ENCODE data around the gene TMEM178B. TPM values are rescaled to one million over a fixed set of nuclear protein-coding genes. Genes with fewer than 3 reads are reported as not detected.
A peak's percentile ranks its signal among the peaks of the same experiment; 100 is the strongest.

Gene TMEM178B
- polyA plus RNA-seq, 4 donors = 0.21 to 0.76 (median 0.54) TPM

- no peak for DNase-seq (ENCODE audit: low read depth in 4 of 4, low spot score in 3 of 4)
Measured at GRCh38 chr7:141213226-141213625, 139.4 kb downstream of the TMEM178B start.

- DNase-seq (ENCODE audit: low read depth in 4 of 4, low spot score in 3 of 4) = no peak
Measured at GRCh38 chr7:141217938-141218337, 144.1 kb downstream of the TMEM178B start.

GRCh38 chr7:141218941-141219340 lies 145.1 kb downstream of the TMEM178B start:
- DNase-seq (ENCODE audit: low read depth in 4 of 4, low spot score in 3 of 4) = no peak

GRCh38 chr7:141220263-141220880 lies 146.5 kb downstream of the TMEM178B start:
- no peak for DNase-seq (ENCODE audit: low read depth in 4 of 4, low spot score in 3 of 4)

GRCh38 chr7:141221007-141221612 lies 147.2 kb downstream of the TMEM178B start:
- peak in 2 of 4 donors; percentile 12 to 42 for DNase-seq (ENCODE audit: low read depth in 4 of 4, low spot score in 3 of 4)

- no peak for DNase-seq (ENCODE audit: low read depth in 4 of 4, low spot score in 3 of 4)
Measured at GRCh38 chr7:141225916-141226618, 152.2 kb downstream of the TMEM178B start.

GRCh38 chr7:141227454-141227853 lies 153.6 kb downstream of the TMEM178B start:
- no peak for DNase-seq (ENCODE audit: low read depth in 4 of 4, low spot score in 3 of 4)

GRCh38 chr7:141228482-141228881 lies 154.6 kb downstream of the TMEM178B start:
- no peak for DNase-seq (ENCODE audit: low read depth in 4 of 4, low spot score in 3 of 4)

- peak in 2 of 4 donors; percentile 2 to 6 for DNase-seq (ENCODE audit: low read depth in 4 of 4, low spot score in 3 of 4)
Measured at GRCh38 chr7:141231018-141231792, 157.3 kb downstream of the TMEM178B start.

GRCh38 chr7:141232286-141233051 lies 158.6 kb downstream of the TMEM178B start:
- DNase-seq (ENCODE audit: low read depth in 4 of 4, low spot score in 3 of 4) = no peak

GRCh38 chr7:141234335-141235105 lies 160.7 kb downstream of the TMEM178B start:
- DNase-seq (ENCODE audit: low read depth in 4 of 4, low spot score in 3 of 4) = no peak

GRCh38 chr7:141235656-141236055 lies 161.8 kb downstream of the TMEM178B start:
- DNase-seq (ENCODE audit: low read depth in 4 of 4, low spot score in 3 of 4) = no peak

GRCh38 chr7:141238596-141239243 lies 164.9 kb downstream of the TMEM178B start:
- no peak for DNase-seq (ENCODE audit: low read depth in 4 of 4, low spot score in 3 of 4)

GRCh38 chr7:141239661-141240060 lies 165.8 kb downstream of the TMEM178B start:
- no peak for DNase-seq (ENCODE audit: low read depth in 4 of 4, low spot score in 3 of 4)

GRCh38 chr7:141242568-141242967 lies 168.7 kb downstream of the TMEM178B start:
- no peak for DNase-seq (ENCODE audit: low read depth in 4 of 4, low spot score in 3 of 4)

- no peak for DNase-seq (ENCODE audit: low read depth in 4 of 4, low spot score in 3 of 4)
Measured at GRCh38 chr7:141243368-141243767, 169.5 kb downstream of the TMEM178B start.

- DNase-seq (ENCODE audit: low read depth in 4 of 4, low spot score in 3 of 4) = no peak
Measured at GRCh38 chr7:141244435-141244834, 170.6 kb downstream of the TMEM178B start.

- DNase-seq (ENCODE audit: low read depth in 4 of 4, low spot score in 3 of 4) = no peak
Measured at GRCh38 chr7:141246426-141246825, 172.6 kb downstream of the TMEM178B start.

- DNase-seq (ENCODE audit: low read depth in 4 of 4, low spot score in 3 of 4) = no peak
Measured at GRCh38 chr7:141251180-141251579, 177.3 kb downstream of the TMEM178B start.

Data from left renal pelvis (tissue), 4 donors.